ENCODE measurements around the gene SLK.

GRCh38 chr10:103939522-103939921, 27.4 kb upstream of the SLK start:
- no peak for TF ChIP-seq POLR2A (IDR thresholded peaks at IDR 0.05; ENCODE audit: low read depth, low read length)
- TF ChIP-seq POLR2AphosphoS5 (IDR thresholded peaks at IDR 0.05; ENCODE audit: low read depth, low read length), result no peak
